ENCODE data around the gene DGCR8.

GRCh38 chr22:20123366-20124082, 43.5 kb downstream of the DGCR8 start:
- TF ChIP-seq CTCF (IDR thresholded peaks at IDR 0.05), result no peak
- TF ChIP-seq POLR2A (IDR thresholded peaks at IDR 0.05), result no peak
- TF ChIP-seq POLR2AphosphoS5 (IDR thresholded peaks at IDR 0.05), result no peak
- no peak for TF ChIP-seq EP300 (IDR thresholded peaks at IDR 0.05)
